ENCODE data around the gene MAPKAP1. TPM values are rescaled to one million over a fixed set of nuclear protein-coding genes. Genes with fewer than 3 reads are reported as not detected.

The MAPKAP1 gene
- total and polyA plus RNA-seq, 2 of the 13 experiments (the other 11 are each of a cell fraction or from before 2014, with no cell fraction given) = 45.0 to 64.3 TPM

- Histone ChIP-seq H3K27me3 (ENCODE audit: control insufficient read depth in 1 of 2, insufficient read depth in 2 of 2, low read length in 2 of 2) (no peaks in the 10 kb centered on the region), H3K27ac (ENCODE audit: extremely low read length, insufficient read depth, low read length) (no peak overlapping the region), H3K36me3 (replicated peaks in 1 of 2; ENCODE audit: control insufficient read depth in 1 of 2, insufficient read depth in 2 of 2, low read length in 2 of 2) (no peaks in the 10 kb centered on the region), H3K4me2 (ENCODE audit: low read depth, low read length) (no peak overlapping the region), H2AFZ (ENCODE audit: low read length) (no peak overlapping the region), H3K9me3 (ENCODE audit: low read length) (no peaks in the 10 kb centered on the region), H3K4me3 (replicated peaks in 1 of 3; ENCODE audit: insufficient read depth in 1 of 3, low read depth in 2 of 3, low read length in 3 of 3) (no peak overlapping the region), H3K4me1 (ENCODE audit: insufficient read depth, low read length) (peaks cover 26% of the 10 kb centered on the region), H3K79me2 (ENCODE audit: insufficient read depth, low read length) (no peaks in the 10 kb centered on the region), H3K9ac (ENCODE audit: insufficient read depth, low read depth, low read length) (no peak overlapping the region), H4K20me1 (ENCODE audit: insufficient read depth, low read length) (no peaks in the 10 kb centered on the region)
- no TSS peak for BruUV-seq (replicated peaks)
- WGBS (ENCODE audit: low lambda C conversion rate) = 8% methylated on average over 5 of the region's 5 CpGs
- peak; percentile 91 for ATAC-seq
- ChIA-PET POLR2A (no interaction called here), CTCF (ENCODE audit: low intra/inter-chr PET ratio, low total read pairs) (no interaction called here)
- intact Hi-C loops (cut with micrococcal nuclease; ENCODE audit: unreplicated experiment) = no loop called here
- FAIRE-seq = peak; percentile 90
- DNase-seq (ENCODE audit: low spot score) = peak; percentile 84
- in situ Hi-C loops (cut with HindIII; ENCODE audit: extremely low pct_ligation_motif_present, low pct_unique_long_range_greater_than_20kb) = no loop called here
- TF ChIP-seq DMAP1 (CRISPR knock-in tag; IDR thresholded peaks at IDR 0.05) (peak; percentile 68), ZNF605 (CRISPR knock-in tag; IDR thresholded peaks at IDR 0.05) (peak; percentile 42; the same call in 1 of the 2 replicates), ZNF3 (CRISPR knock-in tag; IDR thresholded peaks at IDR 0.05) (peak; percentile 79; the same call in 1 of the 2 replicates), FOXA1 (IDR thresholded peaks at IDR 0.05) (no peak), FOXA1 (CRISPR knock-in tag; IDR thresholded peaks at IDR 0.05) (peak; percentile 83), ZNF136 (CRISPR knock-in tag; IDR thresholded peaks at IDR 0.05; ENCODE audit: low read depth) (no peak), ZNF7 (CRISPR knock-in tag; IDR thresholded peaks at IDR 0.05) (no peak; the same call in 1 of the 2 replicates), ZNF121 (CRISPR knock-in tag; IDR thresholded peaks at IDR 0.05) (peak; percentile 14; the same call in 1 of the 2 replicates), ZNF644 (CRISPR knock-in tag; IDR thresholded peaks at IDR 0.05; ENCODE audit: low read depth) (peak; percentile 43), TBX2 (CRISPR knock-in tag; IDR thresholded peaks at IDR 0.05; ENCODE audit: borderline replicate concordance) (peak; percentile 57; the same call in 1 of the 2 replicates), ARID5B (CRISPR knock-in tag; IDR thresholded peaks at IDR 0.05) (peak; percentile 77), ZNF251 (CRISPR knock-in tag; IDR thresholded peaks at IDR 0.05) (no peak), ZNF24 (IDR thresholded peaks at IDR 0.05) (peak; percentile 89), CBX5 (CRISPR knock-in tag; IDR thresholded peaks at IDR 0.05; ENCODE audit: borderline replicate concordance) (peak; percentile 66; the same call in 1 of the 2 replicates), ZNF614 (CRISPR knock-in tag; IDR thresholded peaks at IDR 0.05; ENCODE audit: borderline replicate concordance) (0 out of 2 replicates have a peak, but pooled peaks have one; percentile 23), ZNF609 (CRISPR knock-in tag; IDR thresholded peaks at IDR 0.05; ENCODE audit: borderline replicate concordance) (peak; percentile 27; the same call in 1 of the 2 replicates), HBP1 (CRISPR knock-in tag; IDR thresholded peaks at IDR 0.05; ENCODE audit: low read depth) (0 out of 2 replicates have a peak, but pooled peaks have one; percentile 53)
These were observed 213.6 kb downstream of the MAPKAP1 start for GRCh38 chr9:125493384-125493783.

Measured in HepG2 (cell line).